Measurements from ENCODE around the gene ZNF576. TPM values are rescaled to one million over a fixed set of nuclear protein-coding genes. Genes with fewer than 3 reads are reported as not detected.

Gene ZNF576
- total and polyA plus RNA-seq, 7 donors, result 10.3 to 22.7 (median 16.0) TPM

- ATAC-seq, result no peak
- intact Hi-C loops (cut with DNase I), result loop anchor here (2.0 to 10.0 kb wide), 2 partner anchors 13 to 57 kb away; partner anchors contain the start of gene ZNF575 (in 1 of the 2)
- Histone ChIP-seq H3K27ac (no peak overlapping the region), H3K27me3 (ENCODE audit: insufficient read depth in 3 of 3, low read length in 2 of 3) (no peaks in the 10 kb centered on the region), H3K9me3 (no peaks in the 10 kb centered on the region), H3K4me3 (no peak overlapping the region), H3K36me3 (ENCODE audit: insufficient read depth in 1 of 2, low read depth in 1 of 2) (peaks cover 7 to 57% of the 10 kb centered on the region in 2 donors), H3K4me1 (peaks cover 20% of the 10 kb centered on the region)
- WGBS, 3 donors, result 93 to 94% (median 94%) methylated on average over 61 to 63 of the region's 63 CpGs
- no peak for TF ChIP-seq CTCF (IDR thresholded peaks at IDR 0.05)
- no peak for DNase-seq
These were observed 4.3 kb upstream of the ZNF576 start for GRCh38 chr19:43591904-43592772.

- ATAC-seq (no peak), DNase-seq (no peak)
- no peak for TF ChIP-seq CTCF (IDR thresholded peaks at IDR 0.05)
- intact Hi-C loops (cut with DNase I), result loop anchor here (2.0 to 10.0 kb wide), 2 partner anchors 14 to 58 kb away; partner anchors contain the start of gene ZNF575 (in 1 of the 2)
- Histone ChIP-seq H3K9me3 (no peaks in the 10 kb centered on the region), H3K4me3 (no peak overlapping the region), H3K36me3 (ENCODE audit: insufficient read depth in 1 of 2, low read depth in 1 of 2) (peaks cover 7 to 57% of the 10 kb centered on the region in 2 donors), H3K27me3 (ENCODE audit: insufficient read depth in 3 of 3, low read length in 2 of 3) (no peaks in the 10 kb centered on the region), H3K27ac (no peak overlapping the region), H3K4me1 (peaks cover 26% of the 10 kb centered on the region)
- WGBS, 3 donors, result 94% methylated on average over 37 of the region's 37 CpGs
These were observed 3.5 kb upstream of the ZNF576 start for GRCh38 chr19:43592800-43593350.

- intact Hi-C loops (cut with DNase I), result loop anchor here in 1 of 2 donors (2.0 to 10.0 kb wide), 2 partner anchors 17 to 59 kb away; partner anchors contain the start of gene ZNF575
- Histone ChIP-seq H3K27me3 (ENCODE audit: insufficient read depth in 3 of 3, low read length in 2 of 3) (no peaks in the 10 kb centered on the region), H3K36me3 (ENCODE audit: insufficient read depth in 1 of 2, low read depth in 1 of 2) (peaks cover 3 to 59% of the 10 kb centered on the region in 2 donors), H3K27ac (peak overlapping the region; percentile 99), H3K4me3 (peak overlapping the region; percentile 89), H3K4me1 (peaks cover 26% of the 10 kb centered on the region), H3K9me3 (no peaks in the 10 kb centered on the region)
- ATAC-seq (no peak), DNase-seq (no peak)
- no peak for TF ChIP-seq CTCF (IDR thresholded peaks at IDR 0.05)
- 82 to 92% (median 87%) methylated on average over 10 of the region's 10 CpGs for WGBS, 3 donors
These were observed 2.2 kb upstream of the ZNF576 start for GRCh38 chr19:43594081-43594697.

GRCh38 chr19:43594710-43595604 is 1.4 kb upstream of the ZNF576 start:
- Histone ChIP-seq H3K4me1 (peaks cover 26% of the 10 kb centered on the region), H3K27ac (peak overlapping the region; percentile 99), H3K27me3 (ENCODE audit: insufficient read depth in 3 of 3, low read length in 2 of 3) (no peaks in the 10 kb centered on the region), H3K36me3 (ENCODE audit: insufficient read depth in 1 of 2, low read depth in 1 of 2) (peaks cover 2 to 63% of the 10 kb centered on the region in 2 donors), H3K4me3 (peak overlapping the region; percentile 89), H3K9me3 (no peaks in the 10 kb centered on the region)
- peak; percentile 45 for TF ChIP-seq CTCF (IDR thresholded peaks at IDR 0.05)
- intact Hi-C loops (cut with DNase I), result loop anchor here (2.0 to 10.0 kb wide), 3 partner anchors 18 to 63 kb away; partner anchors contain the start of gene ZNF575 (in 2 of the 2)
- no peak for ATAC-seq
- DNase-seq, result peak; percentile 43 to 72
- WGBS, 3 donors, result 3 to 5% (median 5%) methylated on average over 64 of the region's 64 CpGs

All from psoas muscle (tissue), 8 donors.